ENCODE data around the gene UGGT2.
"Not testable (repeated sequence)": the region's sequence is repeated elsewhere in the genome, so short reads cannot be mapped to it uniquely, and the experiment has no call there.

The UGGT2 gene

GRCh38 chr13:95972651-95973050, 80.5 kb downstream of the UGGT2 start:
- H3K27ac Mint-ChIP-seq; H3K9me3 Mint-ChIP-seq; H3K4me3 Mint-ChIP-seq; H3K4me1 Mint-ChIP-seq (ENCODE audit: low read depth); DNase-seq (ENCODE audit: low spot score); H3K36me3 Mint-ChIP-seq (ENCODE audit: low read depth); H3K27me3 Mint-ChIP-seq (ENCODE audit: low read depth): not testable (repeated sequence)

GRCh38 chr13:95970878-95971277, 82.3 kb downstream of the UGGT2 start:
- no peak for DNase-seq (ENCODE audit: low spot score)
- H3K27ac Mint-ChIP-seq = no peak overlapping the region
- no peak overlapping the region for H3K4me3 Mint-ChIP-seq
- no peaks in the 10 kb centered on the region for H3K36me3 Mint-ChIP-seq (ENCODE audit: low read depth)
- H3K4me1 Mint-ChIP-seq (ENCODE audit: low read depth) = no peaks in the 10 kb centered on the region
- H3K27me3 Mint-ChIP-seq (ENCODE audit: low read depth) = no peaks in the 10 kb centered on the region
- no peaks in the 10 kb centered on the region for H3K9me3 Mint-ChIP-seq

- no peak for DNase-seq (ENCODE audit: low spot score)
- H3K9me3 Mint-ChIP-seq = peaks cover 5% of the 10 kb centered on the region
- H3K4me1 Mint-ChIP-seq (ENCODE audit: low read depth) = no peaks in the 10 kb centered on the region
- H3K27ac Mint-ChIP-seq = no peak overlapping the region
- no peaks in the 10 kb centered on the region for H3K27me3 Mint-ChIP-seq (ENCODE audit: low read depth)
- H3K36me3 Mint-ChIP-seq (ENCODE audit: low read depth) = no peaks in the 10 kb centered on the region
- H3K4me3 Mint-ChIP-seq = no peak overlapping the region
These were observed 84.3 kb downstream of the UGGT2 start for GRCh38 chr13:95968906-95969305.

DNA sequence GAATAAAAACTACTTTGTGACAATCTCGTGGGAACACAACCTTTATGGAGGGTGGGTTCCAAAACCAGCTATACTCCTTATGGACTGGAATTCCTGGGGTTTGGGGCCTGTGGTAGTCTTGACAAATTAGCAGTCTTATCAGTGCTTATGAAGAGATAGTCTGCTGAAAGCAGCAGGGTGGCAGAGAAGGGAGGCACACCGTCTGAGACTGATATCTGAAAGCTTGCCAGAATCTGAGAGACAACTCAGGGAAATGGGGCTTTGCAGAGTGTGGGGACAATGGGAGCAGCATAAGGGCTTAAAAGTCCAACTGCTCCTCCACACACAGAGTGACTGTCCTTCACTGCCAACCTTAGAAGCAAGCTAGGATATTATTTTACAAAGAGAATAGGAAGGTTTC, 95.9 kb downstream of the UGGT2 start:
- Mint-ChIP-seq H3K4me3 (no peak overlapping the region), H3K27me3 (ENCODE audit: low read depth) (no peaks in the 10 kb centered on the region), H3K27ac (no peak overlapping the region), H3K36me3 (ENCODE audit: low read depth) (no peaks in the 10 kb centered on the region), H3K9me3 (peaks cover 20% of the 10 kb centered on the region), H3K4me1 (ENCODE audit: low read depth) (no peaks in the 10 kb centered on the region)
- DNase-seq (ENCODE audit: low spot score) = no peak

- Mint-ChIP-seq H3K4me3 (no peak overlapping the region), H3K36me3 (ENCODE audit: low read depth) (no peaks in the 10 kb centered on the region), H3K27me3 (ENCODE audit: low read depth) (no peaks in the 10 kb centered on the region), H3K27ac (no peak overlapping the region), H3K9me3 (peaks cover 18% of the 10 kb centered on the region), H3K4me1 (ENCODE audit: low read depth) (no peaks in the 10 kb centered on the region)
- no peak for DNase-seq (ENCODE audit: low spot score)
These were observed 96.5 kb downstream of the UGGT2 start for GRCh38 chr13:95956589-95957148.

DNA sequence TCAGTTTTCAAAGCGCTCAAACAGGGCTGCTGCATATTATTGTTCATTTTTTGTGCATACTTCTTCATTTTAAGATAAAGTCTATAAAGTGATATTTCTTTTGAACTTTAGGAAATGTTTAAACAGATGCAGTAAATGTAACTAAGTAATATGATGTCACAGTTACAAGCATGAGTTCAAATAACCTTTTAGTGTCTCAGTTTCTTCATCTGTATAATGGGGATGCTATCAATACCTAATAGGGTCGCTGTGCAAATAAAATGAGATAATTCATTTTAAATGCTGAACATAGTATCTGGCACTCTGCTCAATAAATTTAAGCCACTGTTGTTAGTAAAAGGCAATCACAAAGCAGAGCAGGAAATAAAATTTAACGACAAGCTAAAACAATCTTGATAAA, 97.5 kb downstream of the UGGT2 start:
- Mint-ChIP-seq H3K27me3 (ENCODE audit: low read depth) (no peaks in the 10 kb centered on the region), H3K36me3 (ENCODE audit: low read depth) (no peaks in the 10 kb centered on the region), H3K4me3 (no peak overlapping the region), H3K27ac (no peak overlapping the region), H3K9me3 (peaks cover 16% of the 10 kb centered on the region), H3K4me1 (ENCODE audit: low read depth) (no peaks in the 10 kb centered on the region)
- DNase-seq (ENCODE audit: low spot score) = no peak

DNA sequence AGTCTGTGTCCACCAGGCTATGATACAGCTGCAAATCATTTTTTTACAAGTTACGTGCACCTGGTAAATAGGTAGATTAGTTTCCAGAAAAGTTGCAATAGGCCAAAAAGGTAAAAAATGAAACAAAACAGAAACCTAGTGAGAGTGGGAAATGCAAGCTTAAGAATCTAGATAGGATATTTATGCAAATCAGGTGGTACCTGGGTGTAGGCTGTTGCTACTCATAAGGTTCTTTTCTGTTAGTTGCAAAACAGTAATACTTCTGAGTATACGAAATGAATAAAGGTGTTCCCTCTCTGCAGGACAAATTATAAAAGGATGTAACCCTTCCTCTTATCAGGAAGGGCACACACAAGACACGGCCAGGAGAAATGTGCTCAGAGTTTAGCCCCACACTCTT, 97.9 kb downstream of the UGGT2 start:
- H3K36me3 Mint-ChIP-seq (ENCODE audit: low read depth) = no peaks in the 10 kb centered on the region
- H3K4me3 Mint-ChIP-seq = no peak overlapping the region
- H3K4me1 Mint-ChIP-seq (ENCODE audit: low read depth) = no peaks in the 10 kb centered on the region
- no peaks in the 10 kb centered on the region for H3K27me3 Mint-ChIP-seq (ENCODE audit: low read depth)
- DNase-seq (ENCODE audit: low spot score) = no peak
- peaks cover 16% of the 10 kb centered on the region for H3K9me3 Mint-ChIP-seq
- H3K27ac Mint-ChIP-seq = no peak overlapping the region

DNA sequence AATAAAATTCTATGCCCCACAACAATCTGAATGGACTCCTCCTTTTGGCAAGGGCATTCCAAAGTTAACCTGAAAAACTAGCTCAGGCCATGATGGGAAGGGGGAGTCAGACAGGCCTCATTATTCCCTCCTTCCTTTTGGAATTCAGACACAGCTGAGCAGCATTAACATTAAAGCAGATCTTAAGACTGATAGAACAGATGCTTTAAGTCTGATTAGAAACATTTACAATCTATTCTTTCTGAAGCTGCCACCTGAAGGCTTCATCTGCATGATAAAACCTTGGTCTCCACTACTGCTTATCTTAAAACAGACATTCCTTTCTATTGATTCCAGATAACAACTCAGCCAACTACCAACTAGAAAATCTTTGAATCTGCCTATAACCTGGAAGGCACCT, 98.9 kb downstream of the UGGT2 start:
- H3K27me3 Mint-ChIP-seq (ENCODE audit: low read depth) = no peaks in the 10 kb centered on the region
- H3K4me3 Mint-ChIP-seq = no peak overlapping the region
- no peak for DNase-seq (ENCODE audit: low spot score)
- H3K36me3 Mint-ChIP-seq (ENCODE audit: low read depth) = no peaks in the 10 kb centered on the region
- H3K27ac Mint-ChIP-seq = no peak overlapping the region
- H3K4me1 Mint-ChIP-seq (ENCODE audit: low read depth) = no peaks in the 10 kb centered on the region
- peaks cover 13% of the 10 kb centered on the region for H3K9me3 Mint-ChIP-seq

- H3K27ac Mint-ChIP-seq = no peak overlapping the region
- no peak overlapping the region for H3K4me3 Mint-ChIP-seq
- no peaks in the 10 kb centered on the region for H3K27me3 Mint-ChIP-seq (ENCODE audit: low read depth)
- no peaks in the 10 kb centered on the region for H3K4me1 Mint-ChIP-seq (ENCODE audit: low read depth)
- no peaks in the 10 kb centered on the region for H3K36me3 Mint-ChIP-seq (ENCODE audit: low read depth)
- H3K9me3 Mint-ChIP-seq = peaks cover 13% of the 10 kb centered on the region
- no peak for DNase-seq (ENCODE audit: low spot score)
These were observed 103.1 kb downstream of the UGGT2 start for GRCh38 chr13:95950103-95950502.

- peaks cover 13% of the 10 kb centered on the region for H3K9me3 Mint-ChIP-seq
- H3K4me3 Mint-ChIP-seq = no peak overlapping the region
- H3K36me3 Mint-ChIP-seq (ENCODE audit: low read depth) = no peaks in the 10 kb centered on the region
- H3K27me3 Mint-ChIP-seq (ENCODE audit: low read depth) = no peaks in the 10 kb centered on the region
- DNase-seq (ENCODE audit: low spot score) = no peak
- no peaks in the 10 kb centered on the region for H3K4me1 Mint-ChIP-seq (ENCODE audit: low read depth)
- H3K27ac Mint-ChIP-seq = no peak overlapping the region
These were observed 104.5 kb downstream of the UGGT2 start for GRCh38 chr13:95948656-95949055.

DNA sequence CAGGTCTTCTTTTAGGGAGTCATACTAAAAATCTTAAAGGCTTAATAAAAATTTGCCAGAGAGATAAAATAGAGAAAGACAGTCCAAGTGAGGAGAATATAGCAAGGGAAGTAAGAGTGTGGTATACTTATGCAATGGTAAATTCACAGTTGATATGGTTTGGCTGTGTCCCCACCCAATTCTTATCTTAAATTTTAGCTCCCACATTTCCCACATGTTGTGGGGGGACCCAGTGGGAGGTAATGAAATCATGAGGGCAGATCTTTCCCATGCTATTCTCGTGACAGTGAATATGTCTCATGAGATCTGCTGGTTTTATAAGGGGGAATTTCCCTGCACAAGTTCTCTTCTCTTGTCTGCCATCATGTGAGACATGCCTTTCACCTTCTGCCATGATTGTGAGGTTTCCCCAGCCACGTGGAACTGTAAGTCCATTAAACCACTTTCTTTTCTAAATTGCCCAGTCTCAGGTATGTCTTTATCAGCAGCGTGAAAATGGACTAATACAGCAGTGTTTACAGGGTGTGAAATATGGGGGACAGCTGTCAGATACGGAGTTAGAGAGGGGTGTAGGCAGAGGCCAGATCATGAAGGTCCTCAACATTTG, 115.4 kb downstream of the UGGT2 start:
- no peaks in the 10 kb centered on the region for H3K36me3 Mint-ChIP-seq (ENCODE audit: low read depth)
- no peak overlapping the region for H3K27ac Mint-ChIP-seq
- no peaks in the 10 kb centered on the region for H3K27me3 Mint-ChIP-seq (ENCODE audit: low read depth)
- H3K4me3 Mint-ChIP-seq = no peak overlapping the region
- DNase-seq (ENCODE audit: low spot score) = no peak
- no peaks in the 10 kb centered on the region for H3K4me1 Mint-ChIP-seq (ENCODE audit: low read depth)
- peaks cover 13% of the 10 kb centered on the region for H3K9me3 Mint-ChIP-seq

DNA sequence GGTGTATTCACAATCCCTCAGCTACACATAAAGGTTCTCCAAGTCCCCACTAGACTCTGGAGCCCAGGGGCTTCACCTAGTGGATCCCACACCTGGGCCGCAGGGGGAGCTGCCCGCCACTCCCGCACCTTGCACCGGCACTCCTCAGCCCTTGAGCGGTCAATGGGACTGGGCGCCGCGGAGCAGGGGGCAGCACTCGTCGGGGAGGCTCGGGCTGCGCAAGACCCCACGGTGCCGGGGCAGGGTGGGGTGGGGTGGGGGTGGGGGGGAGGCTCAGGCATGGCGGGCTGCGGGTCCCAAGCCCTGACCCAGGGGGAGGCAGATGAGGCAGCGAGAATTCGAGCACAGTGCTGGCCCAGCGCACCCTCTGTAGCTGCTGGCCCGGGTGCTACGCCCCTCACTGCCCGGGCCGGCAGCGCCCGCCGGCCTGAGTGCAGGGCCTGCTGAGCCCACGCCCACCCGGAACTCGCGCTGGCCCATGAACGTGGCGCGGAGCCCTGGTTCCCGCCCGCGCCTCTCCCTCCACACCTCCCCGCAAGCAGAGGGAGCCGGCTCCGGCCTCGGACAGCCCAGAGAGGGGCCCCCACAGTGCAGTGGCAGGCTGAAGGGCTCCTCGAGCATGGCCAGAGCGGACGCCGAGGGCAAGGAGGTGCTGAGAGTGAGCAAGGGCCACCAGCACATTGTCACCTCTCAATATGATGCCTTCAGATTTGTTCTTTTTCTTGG, 121.7 kb downstream of the UGGT2 start:
- no peaks in the 10 kb centered on the region for H3K27me3 Mint-ChIP-seq (ENCODE audit: low read depth)
- no peak overlapping the region for H3K4me3 Mint-ChIP-seq
- no peak overlapping the region for H3K27ac Mint-ChIP-seq

GRCh38 chr13:95929430-95929829, 123.8 kb downstream of the UGGT2 start:
- H3K27ac Mint-ChIP-seq = no peak overlapping the region
- H3K4me1 Mint-ChIP-seq (ENCODE audit: low read depth) = no peaks in the 10 kb centered on the region
- DNase-seq (ENCODE audit: low spot score) = no peak
- H3K4me3 Mint-ChIP-seq = no peak overlapping the region
- peaks cover 1% of the 10 kb centered on the region for H3K36me3 Mint-ChIP-seq (ENCODE audit: low read depth)
- H3K27me3 Mint-ChIP-seq (ENCODE audit: low read depth) = no peaks in the 10 kb centered on the region
- peaks cover 19% of the 10 kb centered on the region for H3K9me3 Mint-ChIP-seq

More for the DNA sequence above, 121.7 kb downstream of the UGGT2 start:
- Mint-ChIP-seq H3K36me3 (ENCODE audit: low read depth) (peaks cover 1% of the 10 kb centered on the region), H3K4me1 (ENCODE audit: low read depth) (no peaks in the 10 kb centered on the region), H3K9me3 (peaks cover 27% of the 10 kb centered on the region)
- DNase-seq (ENCODE audit: low spot score) = no peak

DNA sequence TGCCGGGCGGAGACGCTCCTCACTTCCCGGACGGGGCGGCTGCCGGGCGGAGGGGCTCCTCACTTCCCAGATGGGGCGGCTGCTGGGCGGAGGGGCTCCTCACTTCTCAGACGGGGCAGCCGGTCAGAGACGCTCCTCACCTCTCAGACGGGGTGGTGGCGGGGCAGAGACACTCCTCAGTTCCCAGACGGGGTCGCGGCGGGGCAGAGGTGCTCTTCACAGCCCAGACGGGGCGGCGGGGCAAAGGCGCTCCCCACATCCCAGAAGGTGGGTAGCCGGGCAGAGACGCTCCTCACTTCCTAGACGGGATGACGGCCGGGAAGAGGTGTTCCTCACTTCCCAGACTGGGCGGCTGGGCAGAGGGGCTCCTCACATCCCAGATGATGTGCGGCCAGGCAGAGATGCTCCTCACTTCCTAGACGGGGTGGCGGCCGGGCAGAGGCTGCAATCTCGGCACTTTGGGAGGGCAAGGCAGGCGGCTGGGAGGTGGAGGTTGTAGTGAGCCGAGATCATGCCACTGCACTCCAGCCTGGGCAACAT, 124.8 kb downstream of the UGGT2 start:
- not testable (repeated sequence) for DNase-seq (ENCODE audit: low spot score); H3K4me1 Mint-ChIP-seq (ENCODE audit: low read depth); H3K27ac Mint-ChIP-seq; H3K36me3 Mint-ChIP-seq (ENCODE audit: low read depth); H3K4me3 Mint-ChIP-seq; H3K27me3 Mint-ChIP-seq (ENCODE audit: low read depth)
- H3K9me3 Mint-ChIP-seq = peaks cover 17% of the 10 kb centered on the region
